GM20431 (cell line): ENCODE measurements around the gene PDX1.

Source experiments
- in situ Hi-C: fragments of 300-500 bp; cut with MseI, MboI; formaldehyde crosslinking; loops from one replicate; pipeline ENCODE4 v1.15.0; 2020; ENCODE audit warnings: low sequenced_read_pairs; ENCODE audit not compliant: unreplicated experiment

Gene PDX1

GRCh38 chr13:27919934-27920676, at the start of gene PDX1:
TSS of gene PDX1 (plus strand) at chr13:27920000. CDS start at chr13:27920139, 139 bp downstream.
- in situ Hi-C loops: no loop called here

DNA sequence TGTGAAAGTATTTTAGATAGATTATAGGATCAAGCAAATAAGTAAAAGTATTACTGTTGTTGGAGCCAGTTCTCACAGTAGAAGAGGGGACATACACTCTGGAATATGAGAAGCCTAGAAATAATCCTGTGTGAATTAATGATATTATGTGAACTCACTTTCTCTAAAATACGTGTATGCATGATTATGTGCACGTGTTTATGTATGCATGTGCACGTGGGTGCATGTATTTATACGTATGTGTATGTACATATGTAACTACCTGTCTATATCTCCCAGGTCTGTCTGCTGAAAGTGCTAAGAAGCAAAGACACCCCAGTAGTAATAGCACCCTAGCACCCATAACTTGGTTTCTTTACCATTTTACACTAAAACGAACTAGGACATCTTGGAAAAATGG, 41.5 kb upstream of the PDX1 start:
- in situ Hi-C loops: no loop called here

DNA sequence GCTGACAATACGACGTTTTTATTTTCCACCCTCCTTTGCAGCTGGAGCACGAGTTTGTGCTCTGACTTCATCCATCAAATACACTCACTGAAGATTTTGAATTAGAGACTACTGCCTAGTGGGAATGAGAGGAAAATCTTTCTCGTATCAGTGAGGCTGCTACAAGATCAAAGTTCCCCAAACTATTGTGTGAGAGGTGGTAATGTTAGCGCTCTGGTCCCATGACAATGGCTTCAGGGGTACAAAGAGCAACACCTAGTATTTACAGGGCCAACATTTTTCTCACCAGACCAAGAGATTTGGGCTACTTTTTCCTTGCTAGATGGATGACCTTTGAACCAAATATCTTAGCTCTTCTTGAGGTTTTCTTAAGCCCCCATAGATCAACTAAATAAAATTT, 30.3 kb upstream of the PDX1 start:
- in situ Hi-C loops: no loop called here

- in situ Hi-C loops: no loop called here
Measured at GRCh38 chr13:27896726-27897125, 23.1 kb upstream of the PDX1 start.

- in situ Hi-C loops: no loop called here
Measured at GRCh38 chr13:27904719-27905118, 15.1 kb upstream of the PDX1 start.

DNA sequence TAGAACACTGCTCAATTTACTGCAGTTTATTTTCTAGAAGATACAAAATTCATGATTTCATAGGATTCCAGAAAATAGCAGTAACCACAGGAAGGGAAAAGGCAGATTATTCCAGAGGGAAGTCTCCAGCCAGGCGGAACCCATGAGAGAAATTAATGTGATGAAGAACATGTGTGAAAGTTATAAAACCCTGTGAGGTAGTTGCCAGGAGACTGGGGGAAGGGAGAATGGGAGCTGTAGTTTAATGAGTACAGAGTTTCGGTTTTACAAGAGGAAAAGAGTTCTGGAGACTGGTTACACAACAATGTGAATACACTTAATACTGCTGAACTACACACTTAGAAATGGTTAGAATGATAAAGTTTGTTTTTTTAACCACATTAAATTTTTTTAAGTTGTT, 14.2 kb upstream of the PDX1 start:
- in situ Hi-C loops: no loop called here

GRCh38 chr13:27907121-27907787, 12.5 kb upstream of the PDX1 start:
- in situ Hi-C loops: no loop called here

- in situ Hi-C loops: no loop called here
Measured at GRCh38 chr13:27909378-27909777, 10.4 kb upstream of the PDX1 start.

- in situ Hi-C loops: no loop called here
Measured at GRCh38 chr13:27911521-27911920, 8.3 kb upstream of the PDX1 start.

DNA sequence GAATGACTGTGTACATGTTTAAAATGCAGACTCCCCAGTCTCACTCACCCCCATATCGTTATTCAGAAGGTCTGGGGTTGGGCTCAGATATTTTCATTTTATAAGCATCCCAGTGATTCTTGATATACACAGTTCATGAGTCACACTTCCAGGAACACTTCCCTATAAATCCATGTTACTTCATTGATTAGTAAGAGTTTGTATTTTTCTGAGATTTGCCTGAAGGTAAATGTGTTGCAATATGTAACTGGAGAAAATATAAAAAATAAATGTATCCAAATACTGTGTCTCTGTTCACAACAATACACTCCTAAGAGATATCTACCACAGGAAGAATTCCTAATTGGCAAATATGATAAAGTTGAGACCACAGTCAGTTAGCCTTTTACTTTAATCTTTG, 6.6 kb upstream of the PDX1 start:
- in situ Hi-C loops: no loop called here

DNA sequence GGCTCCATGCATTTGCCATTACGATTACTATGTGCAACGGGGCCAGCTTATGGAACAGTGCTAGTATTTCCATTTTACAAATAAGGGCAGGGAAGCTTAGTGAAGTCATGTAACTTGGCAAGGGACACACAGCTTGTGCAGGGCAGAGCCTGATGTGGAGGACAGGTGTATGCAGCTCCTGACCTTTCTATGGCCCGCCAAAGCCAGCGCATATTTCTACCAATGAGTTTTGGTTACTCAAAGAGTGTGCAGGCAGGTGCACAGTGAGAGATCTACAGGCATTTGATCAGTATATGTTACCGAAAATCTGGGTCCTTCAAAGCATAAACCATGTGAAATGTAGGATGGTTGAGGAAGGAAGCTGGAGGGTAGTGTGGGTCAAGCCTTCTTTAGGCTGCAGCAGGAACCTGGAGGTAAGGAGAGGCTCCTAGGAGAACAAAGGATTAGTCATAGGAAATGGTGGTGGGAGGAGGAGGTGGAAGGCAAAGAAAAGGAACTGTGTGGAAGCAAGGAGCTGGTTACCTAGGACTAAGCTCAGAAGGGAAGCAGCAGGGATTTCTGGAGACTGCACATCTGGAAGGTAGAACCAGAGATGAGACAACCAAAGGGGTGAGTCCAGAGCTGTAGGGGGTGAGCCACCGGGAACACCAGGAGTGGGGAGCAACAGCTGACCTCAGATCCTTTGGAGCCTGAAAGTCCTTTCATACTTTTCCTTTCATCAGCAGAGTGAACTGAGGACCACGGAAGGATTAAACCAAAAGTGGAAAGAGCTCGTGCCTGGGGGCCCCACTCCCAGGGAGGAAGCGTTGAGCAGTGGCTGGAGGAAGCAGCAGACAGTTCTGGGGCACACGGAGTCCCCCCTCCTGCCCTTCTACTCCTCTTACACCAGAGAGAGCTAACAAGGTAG, 4.2 kb upstream of the PDX1 start:
- in situ Hi-C loops: no loop called here

- in situ Hi-C loops: no loop called here
Measured at GRCh38 chr13:27917121-27917947, 2.5 kb upstream of the PDX1 start.

- in situ Hi-C loops: no loop called here
Measured at GRCh38 chr13:27918041-27918917, 1.5 kb upstream of the PDX1 start.

- in situ Hi-C loops: no loop called here
Measured at GRCh38 chr13:27918918-27919658, 712 bp upstream of the PDX1 start.

- in situ Hi-C loops: no loop called here
Measured at GRCh38 chr13:27919659-27919933, 204 bp upstream of the PDX1 start.

GRCh38 chr13:27920677-27921420, 1.0 kb downstream of the PDX1 start:
- in situ Hi-C loops: no loop called here

DNA sequence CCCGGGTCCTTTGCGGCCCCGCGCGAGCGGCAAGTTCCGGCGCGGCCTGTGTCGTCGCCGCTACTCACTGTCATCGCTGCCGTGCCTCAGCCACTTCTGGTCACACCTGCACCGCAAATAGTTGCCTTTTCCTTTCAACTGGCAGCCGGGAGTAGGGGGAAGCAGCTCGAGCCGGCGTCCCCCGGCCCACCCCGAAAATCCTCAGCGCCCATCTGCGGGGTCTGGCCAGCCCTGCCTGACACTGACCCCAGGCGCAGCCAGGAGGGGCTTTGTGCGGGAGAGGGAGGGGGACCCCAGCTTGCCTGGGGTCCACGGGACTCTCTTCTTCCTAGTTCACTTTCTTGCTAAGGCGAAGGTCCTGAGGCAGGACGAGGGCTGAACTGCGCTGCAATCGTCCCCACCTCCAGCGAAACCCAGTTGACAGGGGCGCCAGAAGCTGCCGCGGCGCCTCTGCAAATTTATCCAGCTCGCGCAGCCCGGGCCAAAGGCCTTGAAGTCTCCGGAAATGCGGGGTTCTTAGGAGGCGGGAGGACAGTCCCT, 1.7 kb downstream of the PDX1 start:
- in situ Hi-C loops: no loop called here
